SK-N-SH (cell line): ENCODE measurements around the gene STXBP1. TPM values are rescaled to one million over a fixed set of nuclear protein-coding genes. Genes with fewer than 3 reads are reported as not detected.

Source experiments
- CTCF ChIA-PET: fragments of 300-600, 350-600 bp; formaldehyde crosslinking; extraction: SDS; loops from one replicate; lab custom pipeline; 2021; lab: Yijun Ruan, JAX
- POLR2A ChIA-PET: fragments of 350-600 bp; sonication (Branson Sonifier 250); formaldehyde crosslinking; extraction: SDS; loops from one replicate; lab custom pipeline; 2020; ENCODE audit warnings: antibody characterized with exemption, inconsistent platforms; lab: Yijun Ruan, JAX
- DNase-seq: peaks from one replicate; pipeline ENCODE4 v3.0.0; 2012
- H2AFZ ChIP-seq: fragments of 200-600 bp; sonication (generic); 2 replicates; pipeline ENCODE4 v1.8.1; 2016; ENCODE audit warnings: antibody characterized with exemption, mild to moderate bottlenecking, low read depth
- H3F3A ChIP-seq: fragments of 200-600 bp; sonication (generic); replicated peaks from 2 replicates; pipeline ENCODE3; 2016; ENCODE audit warnings: antibody characterized with exemption, mild to moderate bottlenecking; ENCODE audit not compliant: insufficient read depth
- H3K27ac ChIP-seq, 2 experiments: fragments of 200-500 bp in 1 of 2; fragments of 200-600 bp in 1 of 2; sonication (Bioruptor generic) in 1 of 2; sonication (generic), shearing (Covaris generic) in 1 of 2; 2 replicates each; pipeline versions ENCODE4 v1.5.1 to v1.6.1; 2014 to 2016; ENCODE audit warnings: low read depth in 2 of 2, inconsistent platforms in 1 of 2, low read length in 1 of 2, mild to moderate bottlenecking in 1 of 2, mixed read lengths in 1 of 2
- H3K27me3 ChIP-seq: fragments of 200-600 bp; sonication (generic), shearing (Covaris generic); 2 replicates; pipeline ENCODE4 v1.6.1; 2016; ENCODE audit warnings: mixed run types; ENCODE audit not compliant: insufficient read depth
- H3K36me3 ChIP-seq, 2 experiments: fragments of 200-500 bp in 1 of 2; fragments of 200-600 bp in 1 of 2; sonication (Bioruptor generic) in 1 of 2; sonication (generic) in 1 of 2; replicated peaks in 1 of 2; 2 replicates each; pipeline versions ENCODE3 to v1.5.1; 2014 to 2016; ENCODE audit warnings: low read length in 1 of 2, mild to moderate bottlenecking in 1 of 2; ENCODE audit not compliant: insufficient read depth in 2 of 2, control insufficient read depth in 1 of 2
- H3K4me1 ChIP-seq, 2 experiments: fragments of 200-500 bp in 1 of 2; fragments of 200-600 bp in 1 of 2; sonication (Bioruptor generic) in 1 of 2; sonication (generic), shearing (Covaris generic) in 1 of 2; 2 replicates each; pipeline versions ENCODE4 v1.5.1 to v1.6.1; 2014 to 2016; ENCODE audit warnings: low read depth in 1 of 2, low read length in 1 of 2, mixed run types in 1 of 2; ENCODE audit not compliant: insufficient read depth in 2 of 2, control insufficient read depth in 1 of 2
- H3K4me2 ChIP-seq: fragments of 200-600 bp; sonication (generic), shearing (Covaris generic); 2 replicates; pipeline ENCODE4 v1.6.1; 2017; ENCODE audit warnings: mixed run types
- H3K4me3 ChIP-seq, 2 experiments: fragments of 200-500 bp in 1 of 2; fragments of 200-600 bp in 1 of 2; sonication (Bioruptor generic) in 1 of 2; sonication (generic), shearing (Covaris generic) in 1 of 2; 2 replicates each; pipeline versions ENCODE4 v1.5.1 to v1.8.1; 2014 to 2016; ENCODE audit warnings: low read depth in 2 of 2, inconsistent platforms in 1 of 2, low read length in 1 of 2, mild to moderate bottlenecking in 1 of 2, mixed read lengths in 1 of 2, moderate library complexity in 1 of 2
- H3K79me2 ChIP-seq: fragments of 200-600 bp; sonication (generic); 2 replicates; pipeline ENCODE4 v1.8.1; 2017; ENCODE audit warnings: mild to moderate bottlenecking; ENCODE audit not compliant: insufficient read depth
- H3K9ac ChIP-seq: fragments of 200-600 bp; sonication (generic); 2 replicates; pipeline ENCODE4 v1.6.1; 2017; ENCODE audit warnings: mixed run types
- H3K9me2 ChIP-seq: fragments of 200-600 bp; sonication (generic); 2 replicates; pipeline ENCODE4 v1.6.1; 2017; ENCODE audit warnings: mixed run types
- H3K9me3 ChIP-seq: fragments of 200-600 bp; sonication (generic); 2 replicates; pipeline ENCODE4 v1.6.1; 2017; ENCODE audit warnings: mixed run types, mild to moderate bottlenecking, moderate library complexity
- H4K20me1 ChIP-seq: fragments of 200-600 bp; sonication (generic); 2 replicates; pipeline ENCODE4 v1.6.1; 2017; ENCODE audit warnings: mild to moderate bottlenecking, mixed run types; ENCODE audit not compliant: insufficient read depth
- CTCF ChIP-seq: fragments of 200-600 bp; sonication (generic); IDR thresholded peaks from 2 replicates; pipeline ENCODE4 v1.6.1; 2017; ENCODE audit warnings: antibody characterized with exemption, mild to moderate bottlenecking, moderate library complexity
- EP300 ChIP-seq, 2 experiments: IDR thresholded peaks; 2 replicates each; pipeline versions ENCODE4 v1.4.0 to v1.6.1; 2012; ENCODE audit warnings: borderline replicate concordance in 1 of 2, low read depth in 1 of 2, low read length in 1 of 2
- EZH2phosphoT487 ChIP-seq: fragments of 200-600 bp; sonication (generic); IDR thresholded peaks from 2 replicates; pipeline ENCODE4 v1.6.1; 2017; ENCODE audit warnings: low read depth, mixed run types, mild to moderate bottlenecking, antibody characterized with exemption, moderate library complexity, borderline replicate concordance
- FOSL2 ChIP-seq: IDR thresholded peaks from 2 replicates; pipeline ENCODE4 v1.4.0; 2012; ENCODE audit warnings: low read depth, mild to moderate bottlenecking, moderate library complexity, borderline replicate concordance
- GATA2 ChIP-seq: sonication (generic); formaldehyde crosslinking; IDR thresholded peaks from 2 replicates; pipeline ENCODE4 v1.5.0; 2020; ENCODE audit warnings: mild to moderate bottlenecking, missing genetic modification reagents
- IRF3 ChIP-seq: fragments of 150-350 bp; IDR thresholded peaks from 2 replicates; pipeline ENCODE4 v1.6.1; 2016; ENCODE audit warnings: mild to moderate bottlenecking, low read depth, low read length
- JUND ChIP-seq: IDR thresholded peaks from 2 replicates; pipeline ENCODE4 v1.4.0; 2012
- MEF2A ChIP-seq: IDR thresholded peaks from 2 replicates; pipeline ENCODE4 v1.4.0; 2012; ENCODE audit warnings: low read depth, borderline replicate concordance
- MXI1 ChIP-seq: IDR thresholded peaks from 2 replicates; pipeline ENCODE4 v1.6.1; 2012; ENCODE audit warnings: mild to moderate bottlenecking, low read depth, low read length, improper control_type of control experiment
- RFX5 ChIP-seq: IDR thresholded peaks from 2 replicates; pipeline ENCODE4 v1.6.1; 2012; ENCODE audit warnings: mild to moderate bottlenecking, improper control_type of control experiment, low read length
- SMC3 ChIP-seq: IDR thresholded peaks from 2 replicates; pipeline ENCODE4 v1.6.1; 2012; ENCODE audit warnings: low read depth, low read length, improper control_type of control experiment
- USF2 ChIP-seq: fragments of 150-350 bp; IDR thresholded peaks from 2 replicates; pipeline ENCODE4 v1.6.1; 2017; ENCODE audit warnings: antibody characterized with exemption, low read length, low read depth, borderline replicate concordance
- WGBS: methylation state at CpG from one replicate; pipeline ENCODE4 v1.1.6; 2017; ENCODE audit warnings: low lambda C conversion rate; 5-methylcytosine and 5-hydroxymethylcytosine counted together
- polyA plus RNA-seq, 3 experiments: library from polyadenylated mRNA; depleted of rRNA; stranded (reverse); fragments of >200 nt; gene quantifications; 2 replicates each; pipeline ENCODE4 v1.2.3, GENCODE V29; 2012
- TF ChIP-seq, protein P1 (sequence below): IDR thresholded peaks from 2 replicates; pipeline ENCODE4 v1.4.0; 2012; ENCODE audit warnings: low read depth
- TF ChIP-seq, protein P2 (sequence below): IDR thresholded peaks from 2 replicates; pipeline ENCODE4 v1.6.1; 2012; ENCODE audit warnings: mild to moderate bottlenecking, low read depth, low read length, moderate library complexity

STXBP1 gene
- polyA plus RNA-seq, 1 of the 3 experiments (the other 2 are of a cell fraction), result 44.3 TPM

- no peak overlapping the region for H3K9ac ChIP-seq
- no peak overlapping the region for H3K27ac ChIP-seq
- TF ChIP-seq, protein P1, sequence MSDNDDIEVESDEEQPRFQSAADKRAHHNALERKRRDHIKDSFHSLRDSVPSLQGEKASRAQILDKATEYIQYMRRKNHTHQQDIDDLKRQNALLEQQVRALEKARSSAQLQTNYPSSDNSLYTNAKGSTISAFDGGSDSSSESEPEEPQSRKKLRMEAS, result no peak
- TF ChIP-seq MEF2A (no peak), JUND (no peak), SMC3 (no peak), GATA2 (CRISPR knock-in tag) (no peak), MXI1 (no peak), CTCF (no peak), USF2 (no peak), EP300 (IDR thresholded peaks at IDR 0.05; ENCODE audit: borderline replicate concordance in 1 of 2, low read depth in 1 of 2, low read length in 1 of 2) (no peak), IRF3 (no peak), RFX5 (no peak), FOSL2 (no peak), EZH2phosphoT487 (no peak)
- TF ChIP-seq, protein P2, sequence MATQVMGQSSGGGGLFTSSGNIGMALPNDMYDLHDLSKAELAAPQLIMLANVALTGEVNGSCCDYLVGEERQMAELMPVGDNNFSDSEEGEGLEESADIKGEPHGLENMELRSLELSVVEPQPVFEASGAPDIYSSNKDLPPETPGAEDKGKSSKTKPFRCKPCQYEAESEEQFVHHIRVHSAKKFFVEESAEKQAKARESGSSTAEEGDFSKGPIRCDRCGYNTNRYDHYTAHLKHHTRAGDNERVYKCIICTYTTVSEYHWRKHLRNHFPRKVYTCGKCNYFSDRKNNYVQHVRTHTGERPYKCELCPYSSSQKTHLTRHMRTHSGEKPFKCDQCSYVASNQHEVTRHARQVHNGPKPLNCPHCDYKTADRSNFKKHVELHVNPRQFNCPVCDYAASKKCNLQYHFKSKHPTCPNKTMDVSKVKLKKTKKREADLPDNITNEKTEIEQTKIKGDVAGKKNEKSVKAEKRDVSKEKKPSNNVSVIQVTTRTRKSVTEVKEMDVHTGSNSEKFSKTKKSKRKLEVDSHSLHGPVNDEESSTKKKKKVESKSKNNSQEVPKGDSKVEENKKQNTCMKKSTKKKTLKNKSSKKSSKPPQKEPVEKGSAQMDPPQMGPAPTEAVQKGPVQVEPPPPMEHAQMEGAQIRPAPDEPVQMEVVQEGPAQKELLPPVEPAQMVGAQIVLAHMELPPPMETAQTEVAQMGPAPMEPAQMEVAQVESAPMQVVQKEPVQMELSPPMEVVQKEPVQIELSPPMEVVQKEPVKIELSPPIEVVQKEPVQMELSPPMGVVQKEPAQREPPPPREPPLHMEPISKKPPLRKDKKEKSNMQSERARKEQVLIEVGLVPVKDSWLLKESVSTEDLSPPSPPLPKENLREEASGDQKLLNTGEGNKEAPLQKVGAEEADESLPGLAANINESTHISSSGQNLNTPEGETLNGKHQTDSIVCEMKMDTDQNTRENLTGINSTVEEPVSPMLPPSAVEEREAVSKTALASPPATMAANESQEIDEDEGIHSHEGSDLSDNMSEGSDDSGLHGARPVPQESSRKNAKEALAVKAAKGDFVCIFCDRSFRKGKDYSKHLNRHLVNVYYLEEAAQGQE, result no peak
- TF ChIP-seq, all 33 proteins: peak for 0
- DNase-seq, result no peak
- ChIA-PET CTCF (no interaction called here), POLR2A (no interaction called here)
- Histone ChIP-seq H3K27me3 (no peaks in the 10 kb centered on the region), H3K79me2 (no peaks in the 10 kb centered on the region), H3K36me3 (peaks cover 17 to 44% of the 10 kb centered on the region in 2 experiments), H4K20me1 (no peaks in the 10 kb centered on the region), H3F3A (no peaks in the 10 kb centered on the region), H3K9me2 (no peaks in the 10 kb centered on the region), H2AFZ (no peak overlapping the region), H3K4me2 (no peak overlapping the region), H3K9me3 (no peaks in the 10 kb centered on the region), H3K4me3 (no peak overlapping the region), H3K4me1 (peaks cover 0 to 23% of the 10 kb centered on the region in 2 experiments; a peak in 2 of 4 replicates)
- WGBS, result 99% methylated on average over 5 of the region's 5 CpGs
These were observed 46.4 kb downstream of the STXBP1 start for GRCh38 chr9:127658428-127658827.
